ENCODE measurements around the gene TMEM184A.
A peak's percentile ranks its signal among the peaks of the same experiment; 100 is the strongest.
"Not testable (repeated sequence)": the region's sequence is repeated elsewhere in the genome, so short reads cannot be mapped to it uniquely, and the experiment has no call there.

Gene TMEM184A

DNA sequence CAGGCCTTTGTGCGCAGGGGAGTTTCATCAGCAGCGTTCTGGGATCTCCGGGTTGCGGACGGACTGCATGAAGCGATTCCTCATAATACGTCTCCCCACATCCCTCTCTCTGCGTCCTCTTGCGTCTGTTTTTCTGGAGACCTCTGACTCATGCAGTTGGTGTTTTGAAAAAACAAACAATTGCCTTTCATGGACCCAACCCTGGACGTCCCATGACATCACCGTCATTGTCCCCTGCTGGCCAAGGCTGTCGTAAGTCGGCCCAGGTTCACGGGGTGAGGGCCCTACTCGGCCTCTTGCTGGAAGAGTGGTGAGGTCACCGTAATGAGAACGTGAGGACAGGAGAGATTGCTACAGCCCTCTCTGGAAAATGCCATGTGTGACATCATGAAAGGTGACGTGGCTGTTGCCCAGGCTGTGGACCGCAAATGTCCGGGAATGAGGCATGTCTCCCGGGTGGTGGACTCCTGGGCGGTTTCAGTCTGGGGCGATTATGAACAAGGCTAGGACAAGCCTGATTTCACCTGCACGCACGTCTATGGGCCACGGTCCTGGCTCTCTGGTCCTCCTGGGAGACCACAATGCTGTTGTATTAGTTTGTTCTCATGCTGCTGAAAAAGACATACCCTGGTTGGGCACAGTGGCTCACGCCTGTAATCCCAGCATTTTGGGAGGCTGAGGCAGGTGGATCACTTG is 35.3 kb downstream of the TMEM184A start:
- DNase-seq: no peak

DNA sequence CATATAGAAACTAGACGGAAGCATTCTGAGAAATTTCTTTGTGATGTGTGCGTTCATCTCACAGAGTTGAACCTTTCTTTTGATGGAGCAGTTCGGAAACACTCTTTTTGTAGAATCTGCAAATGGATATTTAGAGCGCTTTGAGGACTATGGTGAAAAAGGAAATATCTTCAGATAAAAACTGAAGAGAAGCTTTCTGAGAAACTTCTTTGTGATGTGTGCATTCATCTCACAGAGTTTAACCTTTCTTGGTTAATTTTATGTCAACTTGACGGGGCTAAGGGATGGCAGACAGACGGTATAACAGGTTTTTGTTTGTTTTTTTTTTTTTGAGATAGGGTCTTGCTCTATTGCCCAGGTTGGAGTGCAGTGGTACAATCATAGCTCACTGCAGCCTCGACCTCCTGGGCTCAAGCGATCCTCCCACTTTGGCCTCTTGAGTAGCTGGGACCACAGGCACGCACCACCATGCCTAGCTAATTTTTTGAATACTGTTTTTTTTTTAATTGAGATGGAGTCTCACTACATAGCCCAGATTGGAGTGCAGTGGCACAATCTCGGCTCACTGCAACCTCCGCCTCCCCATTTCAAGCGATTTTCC is 36.6 kb downstream of the TMEM184A start:
- not testable (repeated sequence) for DNase-seq

GRCh38 chr7:1516586-1517251 is 39.3 kb downstream of the TMEM184A start:
- no peak for DNase-seq

GRCh38 chr7:1515509-1515967 is 40.5 kb downstream of the TMEM184A start:
- DNase-seq: not testable (repeated sequence)

DNA sequence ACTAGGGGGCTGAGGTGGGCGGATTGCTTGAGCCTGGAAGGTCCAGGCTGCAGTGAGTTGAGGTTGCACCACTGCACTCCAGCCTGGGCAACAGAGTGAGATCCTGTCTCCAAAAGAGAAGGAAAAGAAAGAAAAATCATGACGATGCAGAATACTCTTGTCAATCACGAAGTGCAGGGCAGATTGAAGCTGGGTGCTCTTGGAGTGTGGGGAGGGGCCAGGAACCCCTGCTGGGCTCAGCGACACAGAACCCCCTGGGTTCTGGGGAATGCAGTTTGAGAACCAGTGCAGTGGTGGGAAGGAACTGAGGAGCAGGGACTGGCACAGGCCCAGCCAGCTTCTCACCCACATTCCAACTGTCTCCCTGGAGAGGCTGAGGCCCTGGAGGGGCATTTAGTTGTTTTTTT is 41.0 kb downstream of the TMEM184A start:
- no peak for DNase-seq

- DNase-seq: no peak
Measured at GRCh38 chr7:1514407-1514806, 41.6 kb downstream of the TMEM184A start.

GRCh38 chr7:1513657-1514095 is 42.3 kb downstream of the TMEM184A start:
- no peak for DNase-seq

DNA sequence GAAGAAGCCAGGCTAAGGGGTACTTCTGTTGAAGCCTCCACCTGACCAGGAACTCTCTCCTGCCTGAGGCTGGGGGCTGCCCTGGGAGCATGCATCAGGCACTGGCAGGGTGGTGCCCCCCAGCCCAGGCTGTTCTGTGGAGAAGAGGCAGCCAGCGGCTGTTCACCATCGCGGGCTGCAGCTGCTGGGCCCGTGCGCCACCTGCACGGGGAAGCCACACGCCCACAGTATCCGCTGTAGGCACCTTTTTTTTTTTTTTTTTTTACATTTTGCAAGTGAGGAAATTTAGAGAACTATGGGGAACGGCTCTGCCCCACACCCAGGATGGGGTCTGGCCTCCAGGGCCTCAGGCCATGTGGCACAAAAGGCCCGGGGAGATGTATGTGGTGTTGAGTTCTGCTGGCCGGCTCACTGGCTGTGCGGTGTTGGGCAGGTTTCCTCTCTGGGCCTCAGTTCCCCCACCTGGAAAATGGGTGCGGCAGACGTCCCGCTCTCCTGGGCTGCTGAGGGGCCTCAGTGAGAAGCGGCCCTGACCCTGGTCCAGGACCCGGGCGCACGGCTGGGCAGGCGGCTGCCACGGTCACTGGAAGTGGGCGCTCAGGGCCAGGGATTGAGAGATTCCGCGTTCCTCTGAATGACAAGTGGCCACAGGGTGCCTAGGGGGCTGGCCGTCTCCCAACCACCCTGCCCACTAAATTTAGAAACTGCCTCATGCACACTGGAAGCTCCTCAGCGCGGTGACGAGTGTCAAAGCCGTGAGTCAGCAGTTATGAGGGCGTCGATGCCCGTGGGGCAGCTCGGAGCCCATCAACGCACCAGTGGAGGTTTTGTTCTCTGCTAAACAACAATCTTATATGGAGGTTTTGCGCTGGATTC is 43.0 kb downstream of the TMEM184A start:
- peak in 2 of 4 experiments; percentile 27 to 43 for DNase-seq

GRCh38 chr7:1511444-1512422 is 44.3 kb downstream of the TMEM184A start:
- DNase-seq: no peak

GRCh38 chr7:1510780-1511154 is 45.2 kb downstream of the TMEM184A start:
- DNase-seq: no peak

DNA sequence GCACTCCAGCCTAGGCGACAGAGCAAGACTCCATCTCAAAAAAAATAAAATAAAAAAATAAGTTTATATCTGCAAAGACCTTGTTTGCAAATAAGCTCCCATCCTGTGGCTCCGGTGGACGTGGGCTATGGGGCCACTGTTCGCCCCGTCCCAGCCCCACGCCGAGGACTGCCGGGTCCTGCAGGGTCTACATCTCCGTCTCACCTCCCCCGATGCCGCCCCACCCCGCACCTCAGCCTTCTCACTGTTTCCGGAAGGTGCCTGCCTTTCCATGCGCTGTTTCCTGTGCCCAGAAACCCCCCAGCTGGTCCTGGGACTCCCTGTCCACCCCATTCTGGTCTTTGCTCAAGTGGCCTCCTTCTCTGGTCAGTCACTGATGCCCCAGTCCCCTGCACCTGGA is 46.8 kb downstream of the TMEM184A start:
- no peak for DNase-seq

- no peak for DNase-seq
Measured at GRCh38 chr7:1508277-1508758, 47.7 kb downstream of the TMEM184A start.

GRCh38 chr7:1505731-1506550 is 50.1 kb downstream of the TMEM184A start:
- no peak for DNase-seq

GRCh38 chr7:1503816-1504775 is 51.9 kb downstream of the TMEM184A start, which contains the start of gene INTS1:
INTS1 (minus strand) TSS chr7:1504389; CDS start chr7:1503960, 429 bp downstream.
- peak; percentile 77 to 85 (median 84) for DNase-seq

- no peak for DNase-seq
Measured at GRCh38 chr7:1503390-1503789, 52.6 kb downstream of the TMEM184A start.

DNA sequence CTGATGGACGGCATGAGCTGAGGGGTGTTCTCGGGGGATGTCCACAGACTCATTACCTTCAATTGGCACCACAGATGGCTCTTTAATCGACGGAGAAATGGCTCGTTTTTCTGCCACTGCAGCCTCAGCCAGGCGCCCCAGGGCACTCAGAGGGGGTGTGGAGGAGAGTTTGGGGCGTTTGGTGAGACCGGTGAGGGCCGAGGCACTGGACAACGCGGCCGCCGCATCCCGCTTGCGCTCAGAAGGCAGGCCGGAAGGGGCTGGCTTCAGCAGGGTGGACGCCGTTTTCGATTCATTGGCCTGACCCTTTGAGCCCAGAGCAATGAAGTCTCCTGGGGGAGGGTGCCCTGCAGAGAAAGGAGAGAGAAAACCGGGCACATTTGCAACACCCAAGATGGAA is 53.2 kb downstream of the TMEM184A start:
- no peak for DNase-seq

DNA sequence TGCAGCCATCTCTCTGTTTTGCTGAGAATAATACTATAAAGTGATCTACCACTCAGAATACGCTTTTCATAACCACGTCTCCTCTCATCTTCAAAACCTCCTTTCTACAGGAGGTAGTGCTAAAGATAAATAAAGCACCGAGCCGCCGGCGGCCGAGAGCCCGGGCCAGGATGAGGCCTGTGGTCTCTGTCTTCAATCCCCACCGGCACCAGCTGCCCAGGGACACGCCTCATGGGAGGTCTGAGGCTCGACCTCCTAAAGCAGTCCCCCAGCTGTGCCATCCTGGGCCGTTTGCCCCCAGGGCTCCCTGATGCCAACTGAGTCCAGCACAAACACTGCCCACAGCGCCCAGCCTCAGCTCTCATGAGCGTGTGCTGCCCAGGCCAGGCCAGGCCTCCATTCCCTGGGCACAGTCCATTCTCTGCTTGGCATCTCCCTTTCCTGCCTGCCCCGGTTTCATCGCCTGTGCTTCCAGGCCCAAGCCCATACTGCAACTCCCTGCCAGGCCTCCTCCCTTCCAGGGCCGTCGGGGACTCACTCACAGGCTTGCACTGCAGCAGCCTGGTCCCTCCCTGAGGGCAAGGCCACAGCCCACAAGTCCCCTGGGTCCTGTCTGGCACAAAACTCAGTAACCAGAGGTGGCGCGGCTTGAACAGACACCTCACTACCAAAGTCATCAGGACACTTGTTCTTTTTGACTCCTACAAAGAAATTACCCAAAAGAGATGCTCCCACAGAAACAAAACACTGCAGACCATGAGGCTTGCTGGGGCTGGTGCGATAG is 54.3 kb downstream of the TMEM184A start:
- DNase-seq: no peak

DNA sequence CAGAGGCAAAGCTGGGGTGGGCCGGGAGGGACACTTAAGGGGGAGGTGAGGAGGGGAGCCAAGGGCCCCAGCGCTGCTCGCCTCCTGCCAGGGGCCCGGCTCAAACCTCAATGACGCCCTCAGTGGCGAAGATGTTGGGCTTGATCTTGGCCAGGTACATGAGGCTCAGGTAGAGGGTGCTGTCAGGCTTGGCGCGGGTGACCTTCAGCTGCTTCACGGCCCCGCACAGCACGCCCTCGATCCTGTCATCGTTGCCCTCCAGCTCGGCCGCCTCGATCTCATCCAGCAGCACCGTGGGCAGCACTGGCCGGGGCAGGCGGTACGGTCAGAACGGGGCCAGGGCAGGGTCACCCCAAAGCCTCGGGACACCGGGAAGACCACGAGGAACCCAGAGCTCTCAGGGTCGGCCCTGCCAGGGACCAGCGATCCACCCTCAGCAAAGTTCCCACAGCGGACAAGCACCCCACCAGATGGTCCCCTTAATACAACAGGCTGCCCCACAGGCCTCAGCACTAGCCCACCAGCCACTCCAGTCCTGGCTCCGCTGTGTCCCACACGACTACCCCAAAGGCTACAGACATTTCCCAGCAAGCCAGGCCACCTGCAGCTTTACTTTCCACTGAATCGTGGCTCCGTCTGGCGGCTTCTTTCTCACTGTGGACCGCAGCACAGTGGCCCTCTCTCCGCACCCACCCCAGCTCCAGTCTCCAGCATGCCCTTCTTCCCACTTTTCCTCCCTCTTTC is 55.8 kb downstream of the TMEM184A start:
- no peak for DNase-seq

Data from activated CD4-positive, CD25-positive, alpha-beta regulatory T cell (primary cell).